GM12878 (cell line): Measurements from ENCODE around the gene LMTK3. TPM values are rescaled to one million over a fixed set of nuclear protein-coding genes. Genes with fewer than 3 reads are reported as not detected.

Experiments
- ATAC-seq: fragments of 200-7000 bp; cut with Tn5 transposase; 3 replicates; pipeline ENCODE4 v1.9.1; 2020; ENCODE audit warnings: mild to moderate bottlenecking, moderate library complexity
- BruUV-seq: library from RNA; stranded (reverse); fragments of 400-500 nt; replicated peaks from 2 replicates; lab custom pipeline; 2021; lab: Mats Ljungman, UMichigan
- CTCF ChIA-PET: fragments of 300-600 bp; sonication (Branson Sonifier 250); formaldehyde crosslinking; extraction: SDS; loops from one replicate; lab custom pipeline; 2021; ENCODE audit warnings: inconsistent platforms; lab: Yijun Ruan, JAX
- POLR2A ChIA-PET: fragments of 350-600 bp; formaldehyde crosslinking; extraction: SDS; loops from one replicate; lab custom pipeline; 2021; ENCODE audit warnings: inconsistent platforms; lab: Charles Lee
- RAD21 ChIA-PET: fragments of 300-600 bp; sonication (Branson Sonifier 250); formaldehyde crosslinking; loops from one replicate; lab custom pipeline; 2023; ENCODE audit warnings: antibody characterized with exemption; ENCODE audit not compliant: unreplicated experiment; lab: Charles Lee
- SMC1A ChIA-PET: fragments of 300-600 bp; sonication (Branson Sonifier 250); formaldehyde crosslinking; loops from one replicate; lab custom pipeline; 2023; ENCODE audit not compliant: unreplicated experiment, uncharacterized antibody; lab: Charles Lee
- DNase-seq: peaks from one replicate; pipeline ENCODE4 v3.0.0-alpha.2; 2011; ENCODE audit warnings: low read depth, low spot score
- FAIRE-seq: peaks from 3 replicates; lab custom pipeline; 2011; peaks lifted over from hg19 to GRCh38; lab: Jason Lieb, UNC
- H2AFZ ChIP-seq: 2 replicates; pipeline ENCODE4 v1.6.0; 2011; ENCODE audit warnings: low read depth, low read length, control low read depth; ENCODE audit not compliant: control insufficient read depth
- H3K27ac ChIP-seq: 2 replicates; pipeline ENCODE4 v1.5.1; 2011; ENCODE audit warnings: control low read depth; ENCODE audit not compliant: control insufficient read depth, insufficient read depth
- H3K27me3 ChIP-seq, 2 experiments: replicated peaks in 1 of 2; 2 replicates each; pipeline versions ENCODE4 v1.6.0 to v1.6.1; 2011; ENCODE audit warnings: low read length in 1 of 2; ENCODE audit not compliant: control insufficient read depth in 2 of 2, insufficient read depth in 2 of 2
- H3K36me3 ChIP-seq, 2 experiments: 2 replicates each; pipeline ENCODE4 v1.5.1; 2011; ENCODE audit warnings: low read length in 1 of 2; ENCODE audit not compliant: control insufficient read depth in 2 of 2, insufficient read depth in 2 of 2
- H3K4me1 ChIP-seq: 2 replicates; pipeline ENCODE4 v1.6.1; 2011; ENCODE audit warnings: mild to moderate bottlenecking, low read length, moderate library complexity, mixed read lengths; ENCODE audit not compliant: control insufficient read depth, insufficient read depth
- H3K4me2 ChIP-seq: 2 replicates; pipeline ENCODE4 v1.6.0; 2011; ENCODE audit warnings: control low read depth; ENCODE audit not compliant: control insufficient read depth, insufficient read depth
- H3K4me3 ChIP-seq: fragments of 200-600 bp; sonication (generic); 2 replicates; pipeline ENCODE4 v1.5.1; 2016
- H3K79me2 ChIP-seq: 2 replicates; pipeline ENCODE4 v1.6.0; 2011; ENCODE audit warnings: low read length; ENCODE audit not compliant: control insufficient read depth, insufficient read depth
- H3K9ac ChIP-seq: 2 replicates; pipeline ENCODE4 v1.8.0; 2011; ENCODE audit warnings: low read length, control low read depth, mixed read lengths; ENCODE audit not compliant: control insufficient read depth, insufficient read depth
- H3K9me3 ChIP-seq: replicated peaks from 3 replicates; pipeline ENCODE4 v1.5.1; 2011; ENCODE audit warnings: mild to moderate bottlenecking, low read length; ENCODE audit not compliant: control insufficient read depth, insufficient read depth
- H4K20me1 ChIP-seq: 2 replicates; pipeline ENCODE4 v1.6.0; 2011; ENCODE audit not compliant: control insufficient read depth, insufficient read depth
- EP300 ChIP-seq, 2 experiments: fragments of 150-350 bp in 1 of 2; IDR thresholded peaks; 2 replicates each; pipeline ENCODE4 v1.6.1; 2011 to 2012; ENCODE audit warnings: low read depth in 2 of 2, low read length in 2 of 2, borderline replicate concordance in 1 of 2, improper control_type of control experiment in 1 of 2, inconsistent platforms in 1 of 2; ENCODE audit not compliant: control insufficient read depth in 1 of 2
- ESRRA ChIP-seq: IDR thresholded peaks from 2 replicates; pipeline ENCODE4 v1.6.1; 2012; ENCODE audit warnings: mild to moderate bottlenecking, low read length, improper control_type of control experiment
- NFYB ChIP-seq: IDR thresholded peaks from 2 replicates; pipeline ENCODE4 v1.6.1; 2011; ENCODE audit warnings: low read depth, mild to moderate bottlenecking, low read length, improper control_type of control experiment, moderate library complexity; ENCODE audit not compliant: insufficient read depth
- TCF12 ChIP-seq: IDR thresholded peaks from 2 replicates; pipeline ENCODE4 v1.6.1; 2011; ENCODE audit warnings: low read depth, mild to moderate bottlenecking, low read length
- WGBS: methylation state at CpG from one replicate; pipeline ENCODE4 v1.1.6; 2016; ENCODE audit warnings: low lambda C conversion rate; ENCODE audit not compliant: insufficient replicate concordance, insufficient coverage; ENCODE audit errors: missing lambda C conversion rate; 5-methylcytosine and 5-hydroxymethylcytosine counted together
- in situ Hi-C: fragments of 300-500 bp; cut with MboI; formaldehyde crosslinking; loops from 9 replicates; pipeline ENCODE4 v1.14.3; 2018; ENCODE audit warnings: mixed read lengths
- intact Hi-C: fragments of 100-400 bp; cut with micrococcal nuclease; formaldehyde crosslinking; loops from one replicate; pipeline ENCODE4 v1.14.2; 2022; ENCODE audit not compliant: unreplicated experiment
- polyA plus RNA-seq, 11 experiments: library from polyadenylated mRNA; depleted of rRNA in 4 of 11; unstranded in 6 of 11; stranded (reverse) in 5 of 11; fragments of >200 nt; fragmentation: Nextera tagmentation in 4 of 11; fragmentation: Illumina TruSeq in 1 of 11; extraction: Ambion mirVana in 4 of 11; extraction: Trizol in 1 of 11; gene quantifications; 1 replicate in 1 of 11; 2 replicates in 10 of 11; pipeline versions ENCODE4 v1.2.1 to v1.2.3, GENCODE V29; 2011 to 2016; ENCODE audit warnings: inconsistent platforms in 2 of 11, missing spikeins in 2 of 11, low read depth in 1 of 11
- total RNA-seq, 4 experiments: library from RNA; depleted of rRNA in 3 of 4; stranded (reverse); fragments of >200 nt in 3 of 4; fragmentation: Illumina TruSeq in 1 of 4; extraction: Trizol in 1 of 4; gene quantifications; 2 replicates each; pipeline versions ENCODE4 v1.2.1 to v1.2.3, GENCODE V29; 2013 to 2021

The LMTK3 gene
- total and polyA plus RNA-seq, 10 of the 15 experiments (the other 5 are each of a cell fraction or from before 2014, with no cell fraction given) = under 0.01 to 0.28 (median 0.04) TPM; not detected in 3

- no peaks in the 10 kb centered on the region; the same call in 1 of the 2 replicates for H4K20me1 ChIP-seq
- ATAC-seq (no peak), FAIRE-seq (no peak), DNase-seq (no peak)
- POLR2A ChIA-PET = interaction anchor here (0.6 kb wide), 1 partner anchor 154 kb away, joined by 4 read pairs; no protein-coding TSS in a partner anchor
- H3K9ac ChIP-seq = no peak overlapping the region
- H3K79me2 ChIP-seq = no peaks in the 10 kb centered on the region
- H3K27me3 ChIP-seq = peaks cover 2 to 4% of the 10 kb centered on the region in 2 experiments; a peak in 3 of 4 replicates
- RAD21 ChIA-PET = no interaction called here
- no TSS peak for BruUV-seq
- WGBS = 23% methylated on average over 9 of the region's 12 CpGs
- SMC1A ChIA-PET = interaction anchor here (5.5 kb wide), 1 partner anchor 75 kb away, joined by 68 read pairs; no protein-coding TSS in a partner anchor
- no peak overlapping the region for H3K27ac ChIP-seq
- H3K36me3 ChIP-seq = no peaks in the 10 kb centered on the region
- H3K4me1 ChIP-seq = peaks cover 14% of the 10 kb centered on the region
- no peak overlapping the region for H3K4me3 ChIP-seq
- intact Hi-C loops = no loop called here
- H2AFZ ChIP-seq = no peak overlapping the region
- H3K4me2 ChIP-seq = no peak overlapping the region
- no peaks in the 10 kb centered on the region for H3K9me3 ChIP-seq
- TF ChIP-seq EP300 (IDR thresholded peaks at IDR 0.05; ENCODE audit: borderline replicate concordance in 1 of 2, control insufficient read depth in 1 of 2, low read depth in 2 of 2, low read length in 2 of 2) = no peak
- peak; percentile 59 for TF ChIP-seq NFYB
- no peak for TF ChIP-seq ESRRA
- TF ChIP-seq TCF12 = no peak
- in situ Hi-C loops = loop anchor here (5.0 kb wide), 1 partner anchor 73 kb away; no protein-coding TSS in a partner anchor
- CTCF ChIA-PET = interaction anchor here (4.1 to 7.1 kb wide), 2 partner anchors 75 to 80 kb away, joined by 24 to 131 read pairs; no protein-coding TSS in a partner anchor
Measured at GRCh38 chr19:48509467-48510194, 2.0 kb downstream of the LMTK3 start.
